Measurements from ENCODE around the gene PCED1B. TPM values are rescaled to one million over a fixed set of nuclear protein-coding genes. Genes with fewer than 3 reads are reported as not detected.

PCED1B gene
- total and polyA plus RNA-seq, 3 donors from 2014 or later: 30.0 to 56.1 (median 47.2) TPM

DNA sequence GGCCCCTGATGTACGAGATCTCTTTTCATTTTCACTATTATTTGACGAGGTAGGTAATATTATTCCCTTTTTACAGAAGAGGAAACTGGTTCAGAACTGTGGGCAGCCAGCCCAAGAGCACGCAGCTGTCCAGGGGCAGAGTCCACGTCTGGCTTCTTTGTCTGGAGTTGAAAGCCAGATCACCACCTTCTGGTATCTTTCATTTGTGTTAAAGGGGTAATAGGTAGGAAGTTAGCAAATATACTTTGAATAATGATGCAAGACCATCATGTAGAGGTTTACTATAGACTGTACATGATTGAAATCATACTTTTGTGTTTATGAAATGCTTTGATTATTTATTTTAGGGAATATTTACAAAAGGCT, 144.4 kb downstream of the PCED1B start:
- DNase-seq: peak; percentile 48
- Histone ChIP-seq H3K27me3 (no peaks in the 10 kb centered on the region), H3K4me3 (peak overlapping the region in 1 of 2 donors; percentile 32), H3K4me1 (peaks cover 8% of the 10 kb centered on the region), H3K9me3 (no peaks in the 10 kb centered on the region), H3K27ac (peak overlapping the region; percentile 79 to 83), H3K36me3 (ENCODE audit: low read depth, missing control alignments) (no peaks in the 10 kb centered on the region)
- TF ChIP-seq, protein P1, sequence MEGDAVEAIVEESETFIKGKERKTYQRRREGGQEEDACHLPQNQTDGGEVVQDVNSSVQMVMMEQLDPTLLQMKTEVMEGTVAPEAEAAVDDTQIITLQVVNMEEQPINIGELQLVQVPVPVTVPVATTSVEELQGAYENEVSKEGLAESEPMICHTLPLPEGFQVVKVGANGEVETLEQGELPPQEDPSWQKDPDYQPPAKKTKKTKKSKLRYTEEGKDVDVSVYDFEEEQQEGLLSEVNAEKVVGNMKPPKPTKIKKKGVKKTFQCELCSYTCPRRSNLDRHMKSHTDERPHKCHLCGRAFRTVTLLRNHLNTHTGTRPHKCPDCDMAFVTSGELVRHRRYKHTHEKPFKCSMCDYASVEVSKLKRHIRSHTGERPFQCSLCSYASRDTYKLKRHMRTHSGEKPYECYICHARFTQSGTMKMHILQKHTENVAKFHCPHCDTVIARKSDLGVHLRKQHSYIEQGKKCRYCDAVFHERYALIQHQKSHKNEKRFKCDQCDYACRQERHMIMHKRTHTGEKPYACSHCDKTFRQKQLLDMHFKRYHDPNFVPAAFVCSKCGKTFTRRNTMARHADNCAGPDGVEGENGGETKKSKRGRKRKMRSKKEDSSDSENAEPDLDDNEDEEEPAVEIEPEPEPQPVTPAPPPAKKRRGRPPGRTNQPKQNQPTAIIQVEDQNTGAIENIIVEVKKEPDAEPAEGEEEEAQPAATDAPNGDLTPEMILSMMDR (IDR thresholded peaks at IDR 0.05): no peak
- TF ChIP-seq POLR2A (IDR thresholded peaks at IDR 0.05): no peak
- 14 to 27% methylated on average over 4 of the region's 4 CpGs for WGBS, 2 donors
- intact Hi-C loops (cut with DNase I; ENCODE audit: low total_unique reads): no loop called here

DNA sequence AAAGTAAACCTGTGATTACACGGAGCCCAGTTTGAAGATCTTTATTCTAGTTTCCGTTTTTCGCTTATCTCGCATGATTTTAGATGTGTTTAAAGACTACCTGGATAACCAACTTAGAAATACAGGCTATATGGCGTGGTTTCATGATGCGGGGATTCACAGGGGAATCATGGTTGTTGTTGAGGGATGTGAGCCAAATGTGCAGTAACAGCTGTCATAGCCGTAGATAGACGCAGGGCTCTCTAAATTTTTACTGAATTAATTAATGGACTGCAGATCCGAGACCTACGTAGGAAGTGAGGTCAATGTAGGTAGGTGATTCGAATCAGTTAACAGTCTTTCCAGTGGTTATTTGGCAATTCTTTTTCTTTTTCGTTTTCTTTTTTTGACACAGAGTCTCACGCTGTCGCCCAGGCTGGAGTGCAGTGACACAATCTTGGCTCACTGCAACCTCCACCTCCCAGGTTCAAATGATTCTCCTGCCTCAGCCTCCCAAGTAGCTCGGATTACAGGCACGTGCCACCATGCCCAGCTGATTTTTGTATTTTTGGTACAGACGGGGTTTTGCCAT, 145.2 kb downstream of the PCED1B start:
- TF ChIP-seq, protein P1 (IDR thresholded peaks at IDR 0.05): no peak
- TF ChIP-seq POLR2A (IDR thresholded peaks at IDR 0.05): no peak
- 57 to 70% methylated on average over 17 of the region's 17 CpGs for WGBS, 2 donors
- H3K27ac ChIP-seq: peak overlapping the region; percentile 79 to 83

DNA sequence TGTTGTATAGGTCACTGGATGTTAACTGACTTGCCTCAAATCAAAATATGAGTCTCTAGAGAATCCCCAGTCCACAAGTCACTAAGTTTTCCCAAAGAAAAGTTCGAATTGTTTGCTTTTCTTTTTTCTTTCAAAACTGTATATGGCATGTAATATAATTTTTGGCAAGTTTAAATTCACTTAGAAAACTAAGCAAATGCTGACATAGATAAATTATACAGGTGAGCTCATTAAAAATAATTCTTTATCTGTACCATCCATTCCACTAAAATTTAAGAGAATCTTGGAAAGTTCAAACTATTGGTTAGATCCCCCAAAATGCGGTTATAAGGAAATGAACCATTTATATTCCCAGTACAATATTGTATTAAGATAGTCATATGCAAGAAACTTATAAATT, 145.9 kb downstream of the PCED1B start:
- peak overlapping the region in 1 of 2 donors; percentile 83 for H3K27ac ChIP-seq
- H3K4me3 ChIP-seq: no peak overlapping the region
- H3K9me3 ChIP-seq: no peaks in the 10 kb centered on the region
- H3K4me1 ChIP-seq: peaks cover 8% of the 10 kb centered on the region
- WGBS, 2 donors: 72% methylated on average over 2 of the region's 2 CpGs
- TF ChIP-seq, protein P1 (IDR thresholded peaks at IDR 0.05): no peak
- TF ChIP-seq POLR2A (IDR thresholded peaks at IDR 0.05): no peak
- no peaks in the 10 kb centered on the region for H3K36me3 ChIP-seq (ENCODE audit: low read depth, missing control alignments)
- intact Hi-C loops (cut with DNase I; ENCODE audit: low total_unique reads): no loop called here
- no peak for DNase-seq
- no peaks in the 10 kb centered on the region for H3K27me3 ChIP-seq

More for the DNA sequence above, 145.2 kb downstream of the PCED1B start:
- DNase-seq: no peak
- no peaks in the 10 kb centered on the region for H3K9me3 ChIP-seq
- peak overlapping the region in 1 of 2 donors; percentile 32 for H3K4me3 ChIP-seq
- no peaks in the 10 kb centered on the region for H3K36me3 ChIP-seq (ENCODE audit: low read depth, missing control alignments)
- H3K27me3 ChIP-seq: no peaks in the 10 kb centered on the region
- intact Hi-C loops (cut with DNase I; ENCODE audit: low total_unique reads): no loop called here
- H3K4me1 ChIP-seq: peaks cover 8% of the 10 kb centered on the region

DNA sequence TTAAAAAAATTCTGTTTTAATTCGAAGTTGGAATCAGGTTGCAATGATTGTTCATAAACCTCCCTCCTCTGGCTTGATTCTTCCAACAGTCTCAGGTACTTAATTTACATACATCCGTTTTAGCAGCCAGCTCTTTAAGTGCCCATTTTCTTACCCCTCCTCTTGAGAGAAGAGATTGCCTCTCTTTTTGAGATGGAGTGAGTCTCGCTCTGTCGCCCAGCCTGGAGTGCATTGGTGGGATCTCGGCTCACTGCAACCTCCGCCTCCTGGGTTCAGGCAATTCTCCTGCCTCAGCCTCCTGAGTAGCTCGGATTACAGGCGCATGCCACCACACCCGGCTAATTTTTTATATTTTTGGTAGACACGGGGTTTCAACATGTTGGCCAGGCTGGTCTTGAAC, 146.8 kb downstream of the PCED1B start:
- intact Hi-C loops (cut with DNase I; ENCODE audit: low total_unique reads): no loop called here
- Histone ChIP-seq H3K36me3 (ENCODE audit: low read depth, missing control alignments) (no peaks in the 10 kb centered on the region), H3K27ac (no peak overlapping the region), H3K9me3 (no peaks in the 10 kb centered on the region), H3K27me3 (no peaks in the 10 kb centered on the region), H3K4me1 (peaks cover 8% of the 10 kb centered on the region), H3K4me3 (no peak overlapping the region)
- DNase-seq: no peak
- TF ChIP-seq POLR2A (IDR thresholded peaks at IDR 0.05): no peak
- TF ChIP-seq, protein P1 (IDR thresholded peaks at IDR 0.05): no peak
- WGBS, 2 donors: 82 to 91% methylated on average over 10 of the region's 10 CpGs

DNA sequence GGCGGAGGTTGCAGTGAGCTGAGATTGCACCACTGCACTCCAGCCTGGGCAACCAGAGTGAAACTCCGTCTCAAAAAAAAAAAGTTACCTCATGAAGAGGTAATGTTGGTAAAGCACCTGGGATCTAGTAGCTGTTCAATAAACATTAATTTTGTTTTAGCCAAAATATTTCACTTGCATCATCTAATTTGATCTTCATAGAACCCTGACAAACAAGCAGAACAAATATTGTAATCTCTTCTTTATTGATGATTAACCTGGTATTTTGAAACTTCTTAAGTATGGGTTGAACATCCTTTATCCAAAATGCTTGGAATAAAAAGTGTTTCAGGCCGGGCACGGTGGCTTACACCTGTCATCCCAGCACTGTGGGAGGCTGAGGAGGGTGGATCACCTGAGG, 149.4 kb downstream of the PCED1B start:
- DNase-seq: no peak
- TF ChIP-seq POLR2A (IDR thresholded peaks at IDR 0.05): no peak
- TF ChIP-seq, protein P1 (IDR thresholded peaks at IDR 0.05): no peak
- 92 to 97% methylated on average over 4 of the region's 4 CpGs for WGBS, 2 donors
- Histone ChIP-seq H3K27ac (no peak overlapping the region), H3K36me3 (ENCODE audit: low read depth, missing control alignments) (no peaks in the 10 kb centered on the region), H3K9me3 (no peaks in the 10 kb centered on the region), H3K4me1 (no peaks in the 10 kb centered on the region), H3K27me3 (no peaks in the 10 kb centered on the region), H3K4me3 (no peak overlapping the region)
- intact Hi-C loops (cut with DNase I; ENCODE audit: low total_unique reads): no loop called here

All from testis (tissue), 3 donors.